SH-SY5Y (cell line): ENCODE results near the gene PGA5.
"Not testable (repeated sequence)": the region's sequence is repeated elsewhere in the genome, so short reads cannot be mapped to it uniquely, and the experiment has no call there.

Experiments used
- GATA2 ChIP-seq: IDR thresholded peaks from 2 replicates; pipeline ENCODE4 v1.6.1; 2011; ENCODE audit warnings: mild to moderate bottlenecking, low read depth, low read length
- GATA3 ChIP-seq: IDR thresholded peaks from 2 replicates; pipeline ENCODE4 v1.6.1; 2011; ENCODE audit warnings: low read depth, mild to moderate bottlenecking, low read length, moderate library complexity

The PGA5 gene

DNA sequence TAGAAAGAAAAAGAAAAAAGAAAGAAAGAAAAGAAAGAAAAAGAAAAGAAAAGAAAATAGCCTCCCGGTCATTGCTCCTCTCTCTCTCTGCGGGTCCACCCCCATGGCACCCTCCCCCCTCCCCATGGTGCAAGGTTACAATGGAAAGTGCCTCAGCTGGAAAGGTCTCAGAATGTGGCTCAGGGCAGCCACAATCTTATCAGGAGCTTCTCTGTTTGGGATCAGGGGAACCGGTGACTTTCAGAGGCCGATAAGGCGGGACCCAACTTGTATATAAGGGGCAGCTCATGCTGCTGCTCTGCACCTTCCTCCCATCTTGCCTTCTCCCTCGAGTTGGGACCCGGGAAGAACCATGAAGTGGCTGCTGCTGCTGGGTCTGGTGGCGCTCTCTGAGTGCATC, at the start of gene PGA5:
Gene PGA5, plus strand, starts transcription at position 301 of the 400 bp plus-strand sequence. Its CDS starts 52 bp downstream, at position 353.
- not testable (repeated sequence) for TF ChIP-seq GATA3, GATA2

DNA sequence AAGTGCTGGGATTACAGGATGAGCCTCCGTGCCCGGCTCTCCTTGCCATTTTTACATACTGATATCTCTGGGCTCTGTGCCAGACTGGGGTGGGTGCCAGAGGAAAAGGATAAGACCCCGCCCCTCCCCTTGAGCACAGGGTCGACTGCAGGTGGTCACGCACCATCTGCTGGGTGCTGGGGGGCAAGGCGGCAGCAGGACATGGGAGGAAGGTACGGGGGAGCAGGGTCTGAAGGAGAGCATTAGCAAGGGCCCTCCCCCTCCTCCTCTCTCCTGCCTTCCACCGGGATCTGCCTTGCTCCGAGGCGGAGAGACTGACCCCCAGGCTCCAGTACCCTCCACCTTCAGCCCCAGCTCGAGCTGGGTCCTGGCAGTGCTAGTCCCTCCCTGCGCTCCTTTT, 47.4 kb upstream of the PGA5 start:
- TF ChIP-seq GATA2 (no peak), GATA3 (no peak)

GRCh38 chr11:61194169-61194671, 46.8 kb upstream of the PGA5 start:
- TF ChIP-seq GATA3 (no peak), GATA2 (no peak)

GRCh38 chr11:61194981-61195695, 45.8 kb upstream of the PGA5 start:
- no peak for TF ChIP-seq GATA2
- no peak for TF ChIP-seq GATA3

DNA sequence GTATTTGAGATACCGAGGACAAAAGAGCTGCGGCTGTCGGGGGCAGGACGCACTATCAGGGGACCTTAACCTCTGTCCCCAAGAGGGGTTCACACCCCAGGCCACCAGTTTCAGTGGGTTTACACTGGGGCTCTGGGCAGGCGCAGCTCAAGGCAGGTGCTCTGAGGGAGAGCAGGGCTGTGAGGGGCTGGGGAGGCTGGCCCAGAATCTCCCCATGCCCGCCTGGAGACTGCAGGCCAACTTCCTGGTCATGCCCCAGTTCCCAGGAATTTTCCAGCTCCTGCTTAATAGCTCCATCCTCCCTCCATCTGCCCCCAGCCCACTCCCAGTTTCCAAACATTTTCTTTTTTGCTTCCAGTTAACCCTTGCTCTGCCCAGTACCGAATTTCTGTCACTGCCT, 45.3 kb upstream of the PGA5 start:
- TF ChIP-seq GATA3 (no peak), GATA2 (no peak)

DNA sequence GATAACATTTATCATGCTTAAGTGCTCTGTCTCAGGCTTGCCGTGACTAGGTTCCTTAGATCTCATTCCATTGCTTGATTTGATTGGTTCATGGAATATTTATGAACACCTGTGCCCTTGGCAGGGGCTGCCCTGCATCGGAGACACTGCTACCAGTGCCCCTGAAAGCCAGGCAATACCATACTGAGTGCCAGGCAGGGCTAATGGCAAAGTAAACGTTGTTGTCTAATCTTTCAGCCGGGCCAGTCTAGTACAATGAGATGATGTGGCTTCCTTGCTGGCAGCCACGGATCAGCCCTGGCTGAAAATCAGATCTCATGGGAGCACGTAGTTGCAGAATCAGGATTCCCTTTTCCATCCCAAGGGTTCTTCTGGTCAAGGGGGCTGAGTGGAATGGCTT, 42.6 kb upstream of the PGA5 start:
- TF ChIP-seq GATA2, result no peak
- no peak for TF ChIP-seq GATA3

DNA sequence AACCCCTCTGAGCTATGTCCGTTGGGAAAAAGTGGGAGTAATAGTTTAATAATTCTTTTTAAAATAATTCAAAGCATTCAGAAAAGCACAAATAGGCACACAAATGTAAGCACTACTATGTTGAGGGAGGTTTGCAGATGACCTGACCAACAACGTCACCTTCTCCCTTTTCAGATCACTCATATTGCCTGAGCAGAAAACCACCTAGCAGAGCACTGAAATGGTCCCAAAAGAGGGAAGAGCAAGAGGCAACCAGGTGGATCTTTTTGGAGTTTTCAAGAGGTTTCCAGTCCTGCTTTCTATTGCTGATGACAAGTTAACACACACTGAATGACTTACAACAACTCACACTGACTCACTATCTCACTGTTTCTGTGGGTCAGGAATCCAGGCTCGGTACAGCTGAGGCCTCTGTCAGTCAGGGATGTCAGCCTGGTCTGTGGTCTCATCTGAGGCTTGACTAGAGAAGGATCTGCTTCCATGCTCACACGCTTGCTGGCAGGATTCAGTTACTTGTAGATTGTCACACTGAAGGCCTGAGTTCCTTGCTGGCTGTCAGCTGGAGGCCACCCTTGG, 41.9 kb upstream of the PGA5 start:
- TF ChIP-seq GATA3, result no peak

DNA sequence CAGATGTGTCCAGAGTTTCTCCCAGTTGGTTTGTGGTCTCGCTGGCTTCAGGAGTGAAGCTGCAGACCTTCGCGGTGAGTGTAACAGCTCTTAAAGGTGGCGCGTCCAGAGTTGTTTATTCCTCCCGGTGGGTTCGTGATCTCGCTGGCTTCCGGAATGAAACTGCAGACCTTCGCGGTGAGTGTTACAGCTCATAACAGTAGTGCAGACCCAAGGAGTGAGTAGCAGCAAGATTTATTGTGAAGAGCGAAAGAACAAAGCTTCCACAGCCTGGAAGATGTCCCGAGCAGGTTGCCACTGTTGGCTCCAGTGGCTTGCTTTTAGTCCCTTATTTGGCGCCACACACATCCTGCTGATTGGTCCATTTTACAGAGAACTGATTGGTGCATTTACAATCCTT, 39.5 kb upstream of the PGA5 start:
- TF ChIP-seq GATA2, result no peak
- no peak for TF ChIP-seq GATA3

DNA sequence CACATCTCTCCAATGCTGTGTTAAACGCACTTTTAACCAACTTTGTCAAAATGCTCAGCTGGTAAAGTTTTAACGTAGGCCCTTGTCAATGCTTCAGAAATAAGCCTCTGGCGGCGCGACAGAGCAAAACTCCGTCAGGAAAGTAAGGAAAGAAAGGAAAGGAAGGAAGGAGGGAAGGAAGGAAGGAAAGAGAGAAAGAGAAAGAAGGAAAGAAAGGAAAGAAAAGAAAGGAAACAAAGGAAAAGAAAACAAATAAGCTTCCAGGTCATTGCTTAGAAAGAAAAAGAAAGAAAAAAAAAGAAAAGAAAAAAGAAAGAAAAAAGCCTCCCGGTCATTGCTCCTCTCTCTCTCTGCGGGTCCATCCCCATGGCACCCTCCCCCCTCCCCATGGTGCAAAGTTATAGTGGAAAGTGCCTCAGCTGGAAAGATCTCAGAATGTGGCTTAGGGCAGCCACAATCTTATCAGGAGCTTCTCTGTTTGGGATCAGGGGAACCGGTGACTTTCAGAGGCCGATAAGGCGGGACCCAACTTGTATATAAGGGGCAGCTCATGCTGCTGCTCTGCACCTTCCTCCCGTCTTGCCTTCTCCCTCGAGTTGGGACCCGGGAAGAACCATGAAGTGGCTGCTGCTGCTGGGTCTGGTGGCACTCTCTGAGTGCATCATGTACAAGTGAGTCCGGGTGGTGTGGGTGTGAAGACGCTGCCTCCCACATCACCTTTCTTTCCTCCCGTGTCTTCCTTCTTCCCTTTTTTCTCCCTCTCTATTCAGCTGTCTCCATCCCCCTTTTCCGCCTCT, 37.8 kb upstream of the PGA5 start, which contains the start of gene PGA3:
Gene PGA3, plus strand, starts transcription at position 566 of the 797 bp plus-strand sequence. Its CDS starts 50 bp downstream, at position 616.
- TF ChIP-seq GATA2, GATA3: not testable (repeated sequence)

DNA sequence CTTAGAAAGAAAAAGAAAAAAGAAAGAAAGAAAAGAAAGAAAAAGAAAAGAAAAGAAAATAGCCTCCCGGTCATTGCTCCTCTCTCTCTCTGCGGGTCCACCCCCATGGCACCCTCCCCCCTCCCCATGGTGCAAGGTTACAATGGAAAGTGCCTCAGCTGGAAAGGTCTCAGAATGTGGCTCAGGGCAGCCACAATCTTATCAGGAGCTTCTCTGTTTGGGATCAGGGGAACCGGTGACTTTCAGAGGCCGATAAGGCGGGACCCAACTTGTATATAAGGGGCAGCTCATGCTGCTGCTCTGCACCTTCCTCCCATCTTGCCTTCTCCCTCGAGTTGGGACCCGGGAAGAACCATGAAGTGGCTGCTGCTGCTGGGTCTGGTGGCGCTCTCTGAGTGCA, 18.9 kb upstream of the PGA5 start, which contains the start of gene PGA4:
Gene PGA4, plus strand, starts transcription at position 301 of the 400 bp plus-strand sequence. Its CDS starts 54 bp downstream, at position 355.
- not testable (repeated sequence) for TF ChIP-seq GATA2, GATA3

DNA sequence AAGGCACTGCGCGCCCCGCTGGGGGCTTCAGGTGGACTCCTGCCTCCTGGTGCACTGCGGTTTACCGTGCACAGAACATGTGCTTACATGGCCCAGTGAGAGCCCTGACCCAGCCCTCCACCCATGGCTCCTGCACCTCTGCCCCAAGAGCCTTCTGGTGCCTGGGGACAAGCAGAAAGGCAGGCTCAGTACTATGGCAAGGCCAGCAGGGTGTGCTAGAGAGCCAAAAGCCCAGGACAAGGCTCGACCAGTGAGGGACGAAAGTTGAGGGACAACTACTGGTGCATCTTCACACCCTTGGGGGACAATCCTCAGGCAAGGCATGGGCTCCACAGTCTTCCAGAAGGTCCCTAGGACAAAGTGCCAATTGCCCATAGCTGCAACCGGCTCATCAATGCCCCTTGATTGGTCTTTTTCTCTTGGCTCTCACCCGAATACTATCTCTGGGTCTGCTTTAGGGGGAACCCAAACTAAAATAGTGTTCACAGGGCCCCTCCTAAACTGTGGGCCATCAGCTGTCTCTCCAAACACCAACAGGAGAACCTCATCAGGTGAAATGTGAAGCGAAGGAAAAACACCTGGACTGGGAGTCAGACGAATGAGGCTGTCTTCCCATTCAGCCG, 13.5 kb downstream of the PGA5 start:
- TF ChIP-seq GATA3 (no peak), GATA2 (no peak)

DNA sequence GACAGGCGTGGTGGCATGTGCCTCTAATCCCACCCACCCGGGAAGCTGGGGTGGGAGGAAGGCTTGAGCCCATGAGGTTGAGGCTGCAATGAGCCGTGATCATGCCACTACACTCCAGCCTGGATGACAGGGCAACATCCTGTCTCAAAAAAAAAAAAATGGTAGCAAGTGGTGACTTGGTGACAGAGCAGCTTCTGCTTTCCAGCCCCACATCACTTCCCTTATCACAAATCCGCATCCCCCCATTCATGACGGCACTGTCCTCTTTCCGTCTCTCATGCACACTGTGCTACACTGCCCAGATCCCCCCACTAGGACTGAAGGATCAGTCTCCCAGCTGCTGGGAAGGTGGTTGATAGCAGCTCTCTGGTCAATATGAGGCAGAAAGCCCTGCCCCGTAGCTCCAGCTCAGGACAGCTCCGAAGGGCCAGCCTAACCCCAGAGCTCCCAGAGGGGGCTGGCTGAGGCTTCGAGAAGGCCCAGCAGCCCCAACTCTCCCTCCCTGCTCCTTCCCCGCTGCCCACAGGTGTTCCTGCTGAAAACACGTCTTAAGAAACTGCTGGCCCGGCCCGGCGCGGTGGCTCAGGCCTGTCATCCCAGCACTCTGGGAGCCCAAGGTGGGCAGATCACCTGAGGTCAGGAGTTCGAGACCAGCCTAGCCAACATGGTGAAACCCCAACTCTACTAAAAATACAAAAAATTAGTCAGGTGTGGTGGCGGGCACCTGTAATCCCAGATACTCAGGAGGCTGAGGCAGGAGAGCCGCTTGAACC, 15.9 kb downstream of the PGA5 start:
- TF ChIP-seq GATA2, result no peak
- no peak for TF ChIP-seq GATA3

DNA sequence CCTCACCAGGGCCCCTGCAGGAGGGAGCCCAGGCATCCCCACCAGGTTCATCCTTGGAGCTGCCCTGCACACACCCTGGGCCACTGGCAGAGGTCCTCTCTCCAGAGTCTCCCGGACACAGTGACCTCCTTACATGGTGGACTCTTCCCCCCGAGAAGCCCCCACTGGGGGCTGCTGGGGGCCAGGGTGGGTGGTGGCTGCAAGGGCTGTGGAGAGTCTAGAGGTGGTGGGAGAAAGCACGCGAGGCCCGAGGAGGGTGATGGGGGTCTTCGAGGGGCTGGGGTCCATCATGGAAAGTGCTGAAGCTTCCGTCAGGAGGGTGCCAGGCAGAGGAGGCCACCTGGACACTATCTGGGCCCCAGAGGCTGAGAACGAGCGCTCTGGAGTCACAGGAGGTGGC, 17.6 kb downstream of the PGA5 start:
- TF ChIP-seq GATA2 (no peak), GATA3 (no peak)

DNA sequence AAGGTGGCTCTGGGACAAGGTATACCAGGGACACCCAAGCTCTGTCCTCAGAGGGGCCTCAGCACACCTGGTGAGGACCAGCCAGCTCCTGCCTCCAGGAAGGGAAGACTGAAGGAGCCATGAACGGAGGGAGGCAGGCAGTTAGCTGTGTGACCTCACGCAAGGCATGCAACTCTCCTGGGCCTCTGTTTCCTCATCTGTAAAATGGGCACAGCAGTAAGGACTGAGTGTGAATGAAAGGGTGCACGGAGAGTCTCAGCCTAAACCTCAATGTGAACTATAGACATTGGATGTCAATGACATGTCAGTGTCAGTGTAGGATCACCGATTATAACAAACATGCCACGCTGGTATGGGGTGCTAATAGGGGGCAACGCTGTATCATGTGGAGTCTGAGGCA, 18.4 kb downstream of the PGA5 start:
- TF ChIP-seq GATA2 (no peak), GATA3 (no peak)
